Measurements from ENCODE around the gene CDHR4. TPM values are rescaled to one million over a fixed set of nuclear protein-coding genes. Genes with fewer than 3 reads are reported as not detected.

The CDHR4 gene
- total RNA-seq, 3 donors from 2014 or later (not counting 1 experiment from before 2014, with no cell fraction given): 0.30 TPM; not detected in 2

DNA sequence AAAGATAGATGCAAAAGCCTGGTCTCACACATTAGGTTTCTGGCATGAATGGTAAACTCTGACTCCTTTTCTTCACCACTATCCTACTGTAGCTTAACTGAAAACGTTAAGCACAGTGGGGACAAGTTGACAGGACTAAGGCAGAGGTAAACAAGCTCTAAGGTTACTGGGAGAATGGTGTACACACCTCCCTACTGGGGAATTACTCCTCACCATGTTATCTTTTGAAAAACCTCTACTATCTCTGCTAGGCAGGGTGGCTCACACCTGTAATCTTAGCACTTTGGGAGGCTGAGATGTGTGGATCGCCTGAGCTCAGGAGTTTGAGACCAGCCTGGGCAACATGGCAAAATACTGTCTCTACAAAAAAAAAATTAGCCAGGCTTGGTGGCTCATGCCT lies 42.5 kb downstream of the CDHR4 start:
- Histone ChIP-seq H3K9me3 (ENCODE audit: control insufficient read depth, insufficient read depth, low read length) (no peaks in the 10 kb centered on the region), H3K27ac (ENCODE audit: low read length) (no peak overlapping the region), H3K27me3 (ENCODE audit: control insufficient read depth, insufficient read depth, low read length) (no peaks in the 10 kb centered on the region), H3K4me3 (ENCODE audit: low read length) (no peak overlapping the region), H3K4me1 (ENCODE audit: control insufficient read depth, insufficient read depth, low read length) (no peaks in the 10 kb centered on the region), H3K36me3 (ENCODE audit: control insufficient read depth, insufficient read depth, low read length) (no peaks in the 10 kb centered on the region)
- intact Hi-C loops (cut with micrococcal nuclease): no loop called here
- Mint-ChIP-seq H3K27ac (peak overlapping the region in 1 of 2 donors; percentile 40), H3K4me1 (peaks cover 41 to 45% of the 10 kb centered on the region in 2 donors), H3K27me3 (ENCODE audit: low read depth in 2 of 2) (no peaks in the 10 kb centered on the region), H3K36me3 (no peaks in the 10 kb centered on the region), H3K9me3 (no peaks in the 10 kb centered on the region), H3K4me3 (no peak overlapping the region)
- no peak for DNase-seq
- no peak for ATAC-seq
- TF ChIP-seq, protein P1, sequence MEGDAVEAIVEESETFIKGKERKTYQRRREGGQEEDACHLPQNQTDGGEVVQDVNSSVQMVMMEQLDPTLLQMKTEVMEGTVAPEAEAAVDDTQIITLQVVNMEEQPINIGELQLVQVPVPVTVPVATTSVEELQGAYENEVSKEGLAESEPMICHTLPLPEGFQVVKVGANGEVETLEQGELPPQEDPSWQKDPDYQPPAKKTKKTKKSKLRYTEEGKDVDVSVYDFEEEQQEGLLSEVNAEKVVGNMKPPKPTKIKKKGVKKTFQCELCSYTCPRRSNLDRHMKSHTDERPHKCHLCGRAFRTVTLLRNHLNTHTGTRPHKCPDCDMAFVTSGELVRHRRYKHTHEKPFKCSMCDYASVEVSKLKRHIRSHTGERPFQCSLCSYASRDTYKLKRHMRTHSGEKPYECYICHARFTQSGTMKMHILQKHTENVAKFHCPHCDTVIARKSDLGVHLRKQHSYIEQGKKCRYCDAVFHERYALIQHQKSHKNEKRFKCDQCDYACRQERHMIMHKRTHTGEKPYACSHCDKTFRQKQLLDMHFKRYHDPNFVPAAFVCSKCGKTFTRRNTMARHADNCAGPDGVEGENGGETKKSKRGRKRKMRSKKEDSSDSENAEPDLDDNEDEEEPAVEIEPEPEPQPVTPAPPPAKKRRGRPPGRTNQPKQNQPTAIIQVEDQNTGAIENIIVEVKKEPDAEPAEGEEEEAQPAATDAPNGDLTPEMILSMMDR (IDR thresholded peaks at IDR 0.05): no peak
- WGBS (ENCODE audit: insufficient coverage): 87% methylated on average over 2 of the region's 2 CpGs

DNA sequence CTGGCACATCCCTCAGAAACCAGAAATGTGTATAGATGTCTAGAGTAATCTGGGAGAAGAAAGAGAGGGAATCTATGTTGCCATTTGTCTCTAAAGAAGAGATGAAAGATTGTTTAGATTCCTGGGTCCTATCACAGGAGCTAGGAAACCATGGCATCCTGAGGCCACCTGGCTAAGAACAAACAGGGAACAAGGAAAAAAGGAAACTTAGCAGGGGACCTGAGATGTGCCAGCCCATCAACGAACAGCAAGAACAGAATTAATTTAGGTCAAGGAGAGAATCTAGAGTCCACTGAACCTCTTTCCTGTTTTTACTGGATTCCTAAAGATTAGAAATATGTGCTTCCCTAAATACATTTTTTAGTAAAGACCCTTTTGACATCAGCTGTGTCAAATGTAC lies 43.6 kb downstream of the CDHR4 start:
- 100% methylated on average over 1 of the region's 1 CpG for WGBS (ENCODE audit: insufficient coverage)
- no peaks in the 10 kb centered on the region for H3K9me3 ChIP-seq (ENCODE audit: control insufficient read depth, insufficient read depth, low read length)
- no peaks in the 10 kb centered on the region for H3K36me3 Mint-ChIP-seq
- no peaks in the 10 kb centered on the region for H3K4me1 ChIP-seq (ENCODE audit: control insufficient read depth, insufficient read depth, low read length)
- H3K9me3 Mint-ChIP-seq: no peaks in the 10 kb centered on the region
- intact Hi-C loops (cut with micrococcal nuclease): no loop called here
- H3K4me1 Mint-ChIP-seq: peaks cover 41 to 45% of the 10 kb centered on the region in 2 donors
- no peaks in the 10 kb centered on the region for H3K36me3 ChIP-seq (ENCODE audit: control insufficient read depth, insufficient read depth, low read length)
- H3K27ac Mint-ChIP-seq: peak overlapping the region; percentile 13 to 46
- H3K27me3 Mint-ChIP-seq (ENCODE audit: low read depth in 2 of 2): no peaks in the 10 kb centered on the region
- no peak for DNase-seq
- ATAC-seq: no peak
- TF ChIP-seq, protein P1 (IDR thresholded peaks at IDR 0.05): no peak
- no peak overlapping the region for H3K27ac ChIP-seq (ENCODE audit: low read length)
- no peak overlapping the region for H3K4me3 ChIP-seq (ENCODE audit: low read length)
- no peaks in the 10 kb centered on the region for H3K27me3 ChIP-seq (ENCODE audit: control insufficient read depth, insufficient read depth, low read length)
- no peak overlapping the region for H3K4me3 Mint-ChIP-seq

DNA sequence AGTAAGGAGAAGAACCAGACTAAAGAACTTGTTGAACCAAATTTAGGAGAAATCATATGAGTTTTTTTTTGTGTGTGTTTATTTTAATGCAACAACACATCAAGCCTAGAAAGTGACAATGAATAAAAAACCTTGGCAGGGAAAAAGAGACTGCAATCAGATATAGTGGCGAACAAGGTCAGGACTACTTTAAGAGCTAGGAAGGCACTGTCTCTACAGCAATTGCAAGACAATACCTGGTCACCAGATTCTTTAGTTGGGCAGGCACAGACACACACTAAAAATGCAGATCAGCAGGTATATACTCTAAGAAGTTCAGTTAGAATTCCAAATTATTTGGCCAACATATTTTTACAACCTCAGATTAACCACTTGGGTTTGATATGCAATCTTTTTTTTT lies 45.1 kb downstream of the CDHR4 start:
- H3K9me3 Mint-ChIP-seq: no peaks in the 10 kb centered on the region
- WGBS (ENCODE audit: insufficient coverage): 100% methylated on average over 1 of the region's 1 CpG
- no peaks in the 10 kb centered on the region for H3K27me3 Mint-ChIP-seq (ENCODE audit: low read depth in 2 of 2)
- no peak overlapping the region for H3K4me3 Mint-ChIP-seq
- TF ChIP-seq, protein P1 (IDR thresholded peaks at IDR 0.05): no peak
- H3K4me1 ChIP-seq (ENCODE audit: control insufficient read depth, insufficient read depth, low read length): no peaks in the 10 kb centered on the region
- peaks cover 2% of the 10 kb centered on the region for H3K36me3 ChIP-seq (ENCODE audit: control insufficient read depth, insufficient read depth, low read length)
- DNase-seq: no peak
- peak overlapping the region in 1 of 2 donors; percentile 1 for H3K27ac Mint-ChIP-seq
- no peak for ATAC-seq
- intact Hi-C loops (cut with micrococcal nuclease): no loop called here
- H3K4me1 Mint-ChIP-seq: peaks cover 36 to 43% of the 10 kb centered on the region in 2 donors
- H3K27ac ChIP-seq (ENCODE audit: low read length): no peak overlapping the region
- H3K9me3 ChIP-seq (ENCODE audit: control insufficient read depth, insufficient read depth, low read length): no peaks in the 10 kb centered on the region
- H3K36me3 Mint-ChIP-seq: no peaks in the 10 kb centered on the region
- H3K4me3 ChIP-seq (ENCODE audit: low read length): no peak overlapping the region
- H3K27me3 ChIP-seq (ENCODE audit: control insufficient read depth, insufficient read depth, low read length): no peaks in the 10 kb centered on the region

DNA sequence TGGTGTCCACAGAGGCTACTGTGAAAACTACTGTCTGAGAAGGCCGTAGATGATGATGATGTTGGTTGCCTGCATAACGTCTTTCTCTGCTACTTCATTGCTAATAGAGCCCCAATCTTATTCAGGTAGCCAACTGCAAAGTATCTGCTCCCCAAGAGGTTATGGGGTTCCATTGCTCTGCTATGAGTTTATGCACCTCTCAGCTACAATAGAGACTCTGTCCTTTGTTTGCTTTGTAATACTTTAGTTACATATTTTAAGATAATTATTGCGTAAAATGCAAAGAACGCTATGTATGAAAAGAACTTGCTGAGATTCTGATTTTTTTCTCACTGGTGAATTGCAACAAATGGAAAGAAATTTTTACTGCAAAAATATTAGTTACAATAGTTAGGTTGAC lies 48.2 kb downstream of the CDHR4 start:
- H3K27ac Mint-ChIP-seq: no peak overlapping the region
- 96% methylated on average over 2 of the region's 4 CpGs for WGBS (ENCODE audit: insufficient coverage)
- intact Hi-C loops (cut with micrococcal nuclease): no loop called here
- no peaks in the 10 kb centered on the region for H3K9me3 Mint-ChIP-seq
- Histone ChIP-seq H3K27me3 (ENCODE audit: control insufficient read depth, insufficient read depth, low read length) (no peaks in the 10 kb centered on the region), H3K9me3 (ENCODE audit: control insufficient read depth, insufficient read depth, low read length) (no peaks in the 10 kb centered on the region), H3K27ac (ENCODE audit: low read length) (no peak overlapping the region), H3K4me3 (ENCODE audit: low read length) (no peak overlapping the region), H3K36me3 (ENCODE audit: control insufficient read depth, insufficient read depth, low read length) (peaks cover 15% of the 10 kb centered on the region), H3K4me1 (ENCODE audit: control insufficient read depth, insufficient read depth, low read length) (no peaks in the 10 kb centered on the region)
- DNase-seq: no peak
- no peaks in the 10 kb centered on the region for H3K36me3 Mint-ChIP-seq
- H3K4me1 Mint-ChIP-seq: peaks cover 20 to 28% of the 10 kb centered on the region in 2 donors
- no peaks in the 10 kb centered on the region for H3K27me3 Mint-ChIP-seq (ENCODE audit: low read depth in 2 of 2)
- no peak overlapping the region for H3K4me3 Mint-ChIP-seq
- no peak for ATAC-seq
- TF ChIP-seq, protein P1 (IDR thresholded peaks at IDR 0.05): no peak

All from natural killer cell (primary cell).